ENCODE measurements around the gene SHLD2. TPM values are rescaled to one million over a fixed set of nuclear protein-coding genes. Genes with fewer than 3 reads are reported as not detected.
"Not testable (repeated sequence)": the region's sequence is repeated elsewhere in the genome, so short reads cannot be mapped to it uniquely, and the experiment has no call there.

Gene SHLD2
- total and polyA plus RNA-seq, 5 experiments from 2014 or later = 17.7 to 24.5 (median 22.5) TPM

DNA sequence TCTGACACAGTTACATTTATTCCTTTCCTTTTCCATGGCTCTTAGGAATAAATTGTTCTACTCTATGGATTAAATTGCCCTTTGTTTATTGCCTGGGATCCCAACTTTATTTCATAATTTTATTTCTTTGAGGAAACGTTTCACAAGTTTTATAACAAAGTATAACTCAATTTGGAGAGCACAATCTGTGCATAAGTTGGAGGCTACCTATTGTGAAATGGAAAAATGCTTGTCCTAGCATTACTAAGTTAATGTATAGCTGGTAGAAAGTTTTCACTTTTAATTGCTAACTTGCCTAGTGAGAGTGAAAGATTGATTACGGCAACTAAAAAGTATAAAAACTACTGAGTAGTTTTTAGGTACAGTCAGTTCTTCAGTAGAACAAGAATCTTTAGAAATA is 32.0 kb downstream of the SHLD2 start:
- H3K27ac Mint-ChIP-seq, H3K4me3 Mint-ChIP-seq, H3K9me3 Mint-ChIP-seq, H3K27me3 Mint-ChIP-seq, ATAC-seq, H3K4me1 Mint-ChIP-seq, DNase-seq, POLR2A ChIA-PET: not testable (repeated sequence)
- peaks cover 0 to 28% (median 7%) of the 10 kb centered on the region in 3 donors for H3K36me3 Mint-ChIP-seq

DNA sequence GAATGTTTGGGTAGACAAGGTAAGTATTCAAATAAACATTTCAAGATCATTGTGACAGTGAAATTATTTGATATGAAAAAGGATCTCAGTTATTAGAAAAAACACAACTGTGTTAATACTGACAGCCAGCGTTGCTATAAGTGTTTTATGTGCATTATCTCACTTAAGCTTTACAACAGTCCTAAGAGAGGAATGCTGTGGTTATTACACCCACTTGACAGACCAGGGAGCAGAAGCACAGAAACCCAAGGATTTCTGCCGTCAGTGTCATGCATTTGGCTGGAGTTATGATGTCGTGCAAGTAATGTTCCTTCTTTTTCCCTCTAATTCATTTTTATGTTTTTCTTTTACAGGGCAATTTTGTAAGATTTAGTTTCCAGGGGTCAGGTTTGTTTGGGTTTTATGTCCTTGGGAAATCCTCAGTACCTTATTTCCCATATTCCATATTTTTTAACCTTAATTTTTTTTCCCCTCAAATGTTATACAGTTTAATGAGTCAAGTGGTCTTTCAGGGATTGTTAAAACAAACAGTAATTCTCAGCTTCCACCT is 32.7 kb downstream of the SHLD2 start:
- H3K4me1 Mint-ChIP-seq, H3K4me3 Mint-ChIP-seq, H3K27me3 Mint-ChIP-seq, POLR2A ChIA-PET, H3K9me3 Mint-ChIP-seq, DNase-seq, H3K27ac Mint-ChIP-seq, ATAC-seq: not testable (repeated sequence)
- H3K36me3 Mint-ChIP-seq = peaks cover 0 to 26% (median 9%) of the 10 kb centered on the region in 3 donors

DNA sequence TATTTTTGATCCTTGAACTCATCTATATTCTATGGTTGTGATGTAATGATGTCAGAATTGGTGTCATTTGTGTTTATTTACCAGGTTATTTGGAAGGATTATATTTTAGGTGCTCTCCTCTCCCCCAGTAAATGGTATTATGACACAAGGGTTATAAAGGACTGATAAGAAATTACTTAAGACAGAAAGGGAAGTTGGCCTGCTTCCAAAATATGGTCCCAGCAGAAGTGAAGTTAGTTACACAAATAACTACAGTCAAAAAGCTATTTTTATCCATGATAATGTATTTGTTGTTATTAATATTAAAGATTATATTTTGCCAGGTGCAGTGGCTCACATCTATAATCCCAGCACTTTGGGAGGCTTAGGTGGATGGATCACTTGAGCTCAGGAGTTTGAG is 37.2 kb downstream of the SHLD2 start:
- DNase-seq, POLR2A ChIA-PET, ATAC-seq, H3K27me3 Mint-ChIP-seq, H3K9me3 Mint-ChIP-seq, H3K4me3 Mint-ChIP-seq, H3K27ac Mint-ChIP-seq: not testable (repeated sequence)
- Mint-ChIP-seq H3K4me1 (peaks cover 6 to 12% (median 7%) of the 10 kb centered on the region in 4 donors), H3K36me3 (peaks cover 5 to 40% (median 20%) of the 10 kb centered on the region in 3 donors)

DNA sequence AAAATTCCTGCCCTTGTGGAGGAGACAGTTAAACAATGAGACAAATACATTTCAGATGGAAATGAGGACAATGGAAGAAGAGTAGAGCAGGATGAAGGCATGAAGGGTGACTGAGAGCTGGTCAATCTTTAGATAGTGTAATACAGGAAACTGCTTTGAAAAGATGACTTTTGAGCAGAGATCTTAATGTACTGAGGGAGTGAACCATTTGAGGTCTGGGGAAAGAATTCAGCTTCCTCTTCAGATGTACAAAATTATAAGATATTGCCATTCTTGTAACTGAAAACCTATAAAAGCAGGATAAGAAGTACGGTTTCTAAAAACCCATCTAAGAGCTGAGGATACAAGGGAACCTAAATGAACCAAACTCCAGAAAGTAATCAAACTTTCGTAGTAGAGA is 38.9 kb downstream of the SHLD2 start:
- H3K27me3 Mint-ChIP-seq, ATAC-seq, H3K27ac Mint-ChIP-seq, DNase-seq, H3K4me1 Mint-ChIP-seq, H3K4me3 Mint-ChIP-seq, POLR2A ChIA-PET: not testable (repeated sequence)
- Mint-ChIP-seq H3K9me3 (peaks cover 0 to 13% (median 7%) of the 10 kb centered on the region in 9 donors), H3K36me3 (peaks cover 10 to 40% (median 22%) of the 10 kb centered on the region in 3 donors)

DNA sequence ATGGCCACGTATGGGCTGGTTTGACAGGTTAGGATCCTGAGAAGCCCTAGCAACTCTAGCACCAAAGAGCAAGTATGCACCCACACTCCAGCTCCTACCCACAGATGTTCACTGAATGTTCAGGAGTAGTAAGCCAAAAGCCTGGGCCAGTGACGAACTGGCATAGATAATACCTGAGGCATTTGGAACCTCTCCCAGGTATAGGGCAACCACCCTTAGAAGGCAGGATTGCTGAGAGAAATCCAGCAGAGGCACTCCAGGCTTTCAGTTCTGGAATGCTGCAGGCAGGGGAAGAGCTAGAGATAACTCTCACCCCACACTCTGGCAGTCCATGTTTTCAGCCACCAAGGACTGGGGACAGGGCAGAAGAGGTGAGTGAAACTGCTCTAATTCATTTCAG is 39.4 kb downstream of the SHLD2 start:
- H3K4me1 Mint-ChIP-seq, H3K27ac Mint-ChIP-seq, ATAC-seq, DNase-seq, H3K27me3 Mint-ChIP-seq, H3K4me3 Mint-ChIP-seq, POLR2A ChIA-PET: not testable (repeated sequence)
- H3K36me3 Mint-ChIP-seq = peaks cover 10 to 38% (median 22%) of the 10 kb centered on the region in 3 donors
- H3K9me3 Mint-ChIP-seq = peaks cover 0 to 14% (median 7%) of the 10 kb centered on the region in 9 donors

DNA sequence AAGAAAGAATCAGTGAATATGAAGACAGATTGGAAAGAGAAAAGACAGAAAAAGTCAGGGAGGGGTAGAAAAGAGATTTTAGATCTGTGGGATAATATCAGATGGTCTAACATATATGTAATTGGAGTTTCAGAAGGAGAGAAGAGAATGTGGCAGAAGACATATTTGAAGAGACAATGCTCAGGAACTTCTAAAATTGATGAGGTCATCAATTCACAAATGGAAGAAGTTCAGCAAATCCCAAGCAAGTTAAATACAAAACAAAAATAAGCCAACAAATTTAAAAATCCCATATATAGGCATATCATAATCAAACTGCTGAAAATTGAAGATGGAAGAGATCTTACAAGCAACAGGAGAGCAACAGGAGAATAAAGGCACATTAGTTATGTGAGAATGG is 42.5 kb downstream of the SHLD2 start:
- Mint-ChIP-seq H3K36me3 (peaks cover 10 to 26% (median 18%) of the 10 kb centered on the region in 3 donors), H3K9me3 (peaks cover 0 to 18% (median 7%) of the 10 kb centered on the region in 9 donors)
- POLR2A ChIA-PET, H3K27ac Mint-ChIP-seq, H3K4me1 Mint-ChIP-seq, ATAC-seq, DNase-seq, H3K4me3 Mint-ChIP-seq, H3K27me3 Mint-ChIP-seq: not testable (repeated sequence)

DNA sequence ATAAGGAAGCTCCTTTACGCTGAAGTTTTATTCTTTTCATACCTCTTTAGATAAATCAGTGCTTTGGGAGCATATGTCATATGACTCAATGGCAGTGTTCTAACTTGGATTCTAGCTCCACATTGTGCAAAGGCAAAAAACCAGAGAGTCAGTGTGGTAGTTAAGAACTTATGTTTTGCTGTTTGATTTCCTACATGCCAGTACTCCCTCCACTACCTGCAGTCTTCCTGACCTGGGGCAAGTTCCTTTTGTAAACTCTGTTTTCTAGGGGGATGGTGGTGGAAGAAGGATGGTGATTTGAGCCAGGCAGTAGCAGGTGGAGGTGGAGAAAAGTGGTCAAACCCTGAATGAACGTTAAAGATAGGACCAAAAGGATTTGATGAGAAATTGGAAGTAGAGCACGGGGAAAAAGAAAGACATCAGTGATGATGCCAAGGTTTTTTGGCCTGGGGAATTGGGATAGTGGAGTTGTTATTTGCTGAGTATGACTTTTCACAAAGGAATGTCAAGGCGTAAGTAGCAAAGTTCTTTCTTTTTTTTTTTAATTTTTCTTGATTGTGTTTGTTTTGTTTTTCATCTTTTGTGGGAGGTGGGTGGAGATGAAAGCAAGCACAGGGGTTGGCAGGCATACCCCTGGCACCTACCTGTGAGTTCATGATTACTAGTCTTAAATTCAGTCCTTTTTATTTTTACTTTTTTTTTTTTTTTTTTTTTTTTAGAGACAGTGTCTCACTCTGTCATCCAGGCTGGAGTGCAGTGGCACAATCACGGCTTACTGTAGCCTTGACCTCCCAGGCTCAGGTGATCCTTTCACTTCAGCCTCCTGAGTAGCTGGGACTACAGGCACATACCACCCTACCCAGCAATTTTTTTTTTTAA is 47.5 kb downstream of the SHLD2 start:
- H3K4me1 Mint-ChIP-seq, H3K4me3 Mint-ChIP-seq, H3K27me3 Mint-ChIP-seq, ATAC-seq, DNase-seq, POLR2A ChIA-PET, H3K36me3 Mint-ChIP-seq, H3K27ac Mint-ChIP-seq: not testable (repeated sequence)
- peaks cover 0 to 12% (median 1%) of the 10 kb centered on the region in 9 donors for H3K9me3 Mint-ChIP-seq

DNA sequence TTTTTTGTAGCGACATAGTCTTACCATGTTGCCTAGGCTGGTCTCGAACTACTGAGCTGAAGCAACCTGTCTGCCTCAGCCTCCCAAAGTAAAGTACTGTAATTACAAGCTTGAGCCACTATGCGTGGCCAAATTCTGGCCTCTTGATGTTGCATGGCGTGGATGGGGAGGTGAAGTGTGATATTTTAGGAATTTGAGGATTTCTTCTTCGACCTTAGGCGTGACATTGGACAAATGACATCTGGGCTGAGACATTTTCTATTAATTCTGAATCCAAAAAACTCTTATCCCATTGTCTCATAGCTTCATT is 48.1 kb downstream of the SHLD2 start:
- POLR2A ChIA-PET = not testable (repeated sequence)

DNA sequence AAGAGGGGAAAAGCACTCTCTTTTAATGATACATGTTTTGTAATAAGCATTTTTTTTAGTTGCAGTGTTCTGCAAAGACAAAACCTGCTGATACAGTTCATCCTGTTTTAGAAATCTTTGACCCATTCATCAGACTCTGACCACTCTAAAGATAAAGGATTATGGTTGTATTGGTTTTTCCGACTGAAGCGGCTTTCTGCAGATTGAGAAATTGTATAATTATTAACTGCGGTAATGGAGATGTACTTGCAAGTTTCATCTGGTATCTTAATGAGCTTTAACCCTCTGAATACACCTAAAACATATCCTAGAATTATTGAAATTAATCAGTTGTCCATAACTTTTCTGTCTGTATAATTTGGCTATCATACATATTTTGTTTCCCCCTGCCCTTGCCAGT is 50.6 kb downstream of the SHLD2 start:
- H3K9me3 Mint-ChIP-seq, H3K4me3 Mint-ChIP-seq, ATAC-seq: not testable (repeated sequence)

More for the DNA sequence above, 48.1 kb downstream of the SHLD2 start:
- H3K27ac Mint-ChIP-seq, ATAC-seq, H3K4me3 Mint-ChIP-seq, H3K27me3 Mint-ChIP-seq, DNase-seq, H3K36me3 Mint-ChIP-seq, H3K4me1 Mint-ChIP-seq: not testable (repeated sequence)
- peaks cover 0 to 12% (median 0%) of the 10 kb centered on the region in 9 donors for H3K9me3 Mint-ChIP-seq

DNA sequence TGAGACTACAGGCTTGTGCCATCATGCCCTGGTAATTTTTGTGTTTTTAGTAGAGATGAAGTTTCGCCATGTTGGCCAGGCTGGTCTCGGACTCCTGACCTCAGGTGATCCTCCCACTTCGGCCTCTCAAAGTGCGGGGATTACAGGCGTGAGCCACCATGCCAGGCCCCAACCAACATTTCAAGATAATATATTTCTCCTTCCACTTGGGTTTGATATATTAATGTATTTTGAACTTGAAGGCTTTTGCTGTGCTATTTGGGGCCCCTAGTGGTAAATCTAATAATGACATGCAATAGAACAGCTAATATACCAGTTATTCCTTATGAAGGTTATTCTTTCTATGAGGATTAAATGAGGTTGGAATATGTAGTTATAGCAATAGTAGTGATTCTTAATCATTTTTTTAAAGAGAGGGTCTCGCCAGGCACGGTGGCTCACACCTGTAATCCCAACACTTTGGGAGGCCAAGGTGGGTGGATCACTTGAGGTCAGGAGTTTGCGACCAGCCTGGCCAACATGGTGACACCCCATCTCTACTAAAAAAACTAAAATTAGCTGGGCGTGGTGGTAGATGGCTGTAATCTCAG is 54.1 kb downstream of the SHLD2 start:
- H3K4me3 Mint-ChIP-seq, H3K27me3 Mint-ChIP-seq, H3K9me3 Mint-ChIP-seq, POLR2A ChIA-PET, H3K4me1 Mint-ChIP-seq: not testable (repeated sequence)
- ATAC-seq (peak in 1 of 2 donors; percentile 33), DNase-seq (peak in 2 of 10 donors; percentile 6 to 7)
- Mint-ChIP-seq H3K36me3 (peaks cover 0 to 11% (median 0%) of the 10 kb centered on the region in 3 donors), H3K27ac (peak overlapping the region in 1 of 10 donors; percentile 15)

More for the DNA sequence above, 50.6 kb downstream of the SHLD2 start:
- H3K27me3 Mint-ChIP-seq, H3K27ac Mint-ChIP-seq, H3K36me3 Mint-ChIP-seq, DNase-seq, H3K4me1 Mint-ChIP-seq, POLR2A ChIA-PET: not testable (repeated sequence)

DNA sequence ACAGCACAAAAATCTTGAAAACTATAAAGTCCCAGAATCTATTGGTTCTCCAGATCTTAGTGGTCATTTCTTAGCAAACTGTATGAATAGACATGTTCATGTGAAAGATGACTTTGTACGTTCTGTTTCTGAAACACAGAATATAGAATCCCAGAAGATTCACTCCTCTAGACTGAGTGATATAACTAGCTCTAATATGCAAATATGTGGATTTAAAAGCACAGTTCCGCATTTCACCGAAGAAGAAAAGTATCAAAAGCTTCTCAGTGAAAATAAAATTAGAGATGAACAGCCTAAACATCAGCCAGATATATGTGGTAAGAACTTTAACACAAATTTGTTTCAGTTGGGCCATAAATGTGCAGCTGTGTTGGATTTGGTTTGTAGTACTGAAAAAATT is 56.5 kb downstream of the SHLD2 start:
- H3K4me3 Mint-ChIP-seq, POLR2A ChIA-PET, H3K27me3 Mint-ChIP-seq, H3K27ac Mint-ChIP-seq, ATAC-seq, H3K4me1 Mint-ChIP-seq, DNase-seq, H3K9me3 Mint-ChIP-seq: not testable (repeated sequence)
- peaks cover 0 to 14% (median 3%) of the 10 kb centered on the region in 3 donors for H3K36me3 Mint-ChIP-seq

DNA sequence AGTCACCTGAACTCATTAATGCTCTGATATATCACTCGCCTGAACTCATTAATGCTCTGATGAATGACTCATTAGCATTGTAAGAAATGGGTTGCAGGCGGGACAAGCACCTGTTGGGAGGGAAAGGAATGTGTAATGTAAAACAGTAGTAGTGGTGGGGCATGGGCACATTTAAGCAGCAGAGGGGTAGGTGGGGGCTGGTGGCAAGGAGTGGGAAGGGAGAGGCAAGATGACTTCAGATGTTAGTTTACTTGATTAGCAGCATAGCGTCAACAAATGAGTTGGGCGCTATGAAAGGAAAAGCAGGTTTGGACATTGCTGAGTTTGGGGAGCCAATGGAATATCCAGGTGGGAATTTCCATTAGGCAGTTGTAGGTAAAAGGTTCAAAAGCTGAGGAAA is 61.8 kb downstream of the SHLD2 start:
- not testable (repeated sequence) for H3K27ac Mint-ChIP-seq

DNA sequence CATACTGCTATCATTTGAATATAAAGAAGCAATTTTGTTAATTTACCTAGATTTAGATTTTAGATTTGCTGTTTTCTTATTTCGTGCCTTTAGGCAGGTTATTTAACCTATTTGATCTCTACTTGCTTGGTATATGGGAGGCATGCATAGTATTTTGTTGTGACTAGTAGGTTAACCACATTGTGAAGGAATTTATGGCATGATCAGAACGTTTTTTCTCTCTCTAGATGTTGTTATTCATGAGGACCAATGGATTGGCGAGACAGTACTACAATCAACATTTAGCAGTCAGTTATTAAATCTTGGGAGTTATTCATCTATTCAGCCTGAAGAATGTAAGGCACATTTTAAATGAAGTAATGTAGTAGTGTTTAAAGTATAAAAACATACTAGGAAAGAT is 62.8 kb downstream of the SHLD2 start:
- not testable (repeated sequence) for DNase-seq

More for the DNA sequence above, 61.8 kb downstream of the SHLD2 start:
- H3K36me3 Mint-ChIP-seq = peaks cover 0 to 25% (median 5%) of the 10 kb centered on the region in 3 donors
- ATAC-seq, H3K4me1 Mint-ChIP-seq, H3K27me3 Mint-ChIP-seq, H3K4me3 Mint-ChIP-seq, DNase-seq, H3K9me3 Mint-ChIP-seq, POLR2A ChIA-PET: not testable (repeated sequence)

More for the DNA sequence above, 62.8 kb downstream of the SHLD2 start:
- H3K4me3 Mint-ChIP-seq, H3K27ac Mint-ChIP-seq, POLR2A ChIA-PET, H3K9me3 Mint-ChIP-seq, H3K27me3 Mint-ChIP-seq, H3K4me1 Mint-ChIP-seq, ATAC-seq: not testable (repeated sequence)
- H3K36me3 Mint-ChIP-seq = peaks cover 0 to 27% (median 5%) of the 10 kb centered on the region in 3 donors
